BLaER1 (cell line): ENCODE measurements around the gene CNOT8.

Experiments
- H3K27ac ChIP-seq: shearing (Covaris generic); formaldehyde crosslinking; 2 replicates; pipeline ENCODE4 v1.8.1; 2022
- H3K27me3 ChIP-seq: shearing (Covaris generic); formaldehyde crosslinking; 2 replicates; pipeline ENCODE4 v1.8.1; 2022
- H3K36me3 ChIP-seq: shearing (Covaris generic); formaldehyde crosslinking; 2 replicates; pipeline ENCODE4 v1.8.1; 2022
- H3K4me1 ChIP-seq: shearing (Covaris generic); formaldehyde crosslinking; 2 replicates; pipeline ENCODE4 v1.8.1; 2022
- H3K4me2 ChIP-seq: shearing (Covaris generic); formaldehyde crosslinking; 2 replicates; pipeline ENCODE4 v1.8.1; 2022
- H3K4me3 ChIP-seq: shearing (Covaris generic); formaldehyde crosslinking; 2 replicates; pipeline ENCODE4 v1.8.1; 2022
- H3K9ac ChIP-seq: shearing (Covaris generic); formaldehyde crosslinking; 2 replicates; pipeline ENCODE4 v1.8.1; 2022
- H3K9me3 ChIP-seq: shearing (Covaris generic); formaldehyde crosslinking; 2 replicates; pipeline ENCODE4 v1.8.1; 2022
- H4K20me1 ChIP-seq: shearing (Covaris generic); formaldehyde crosslinking; 2 replicates; pipeline ENCODE4 v1.8.1; 2022
- Cebpa-rat ChIP-seq: shearing (Covaris generic); IDR thresholded peaks from 2 replicates; pipeline ENCODE4 v1.8.1; 2022

The CNOT8 gene

DNA sequence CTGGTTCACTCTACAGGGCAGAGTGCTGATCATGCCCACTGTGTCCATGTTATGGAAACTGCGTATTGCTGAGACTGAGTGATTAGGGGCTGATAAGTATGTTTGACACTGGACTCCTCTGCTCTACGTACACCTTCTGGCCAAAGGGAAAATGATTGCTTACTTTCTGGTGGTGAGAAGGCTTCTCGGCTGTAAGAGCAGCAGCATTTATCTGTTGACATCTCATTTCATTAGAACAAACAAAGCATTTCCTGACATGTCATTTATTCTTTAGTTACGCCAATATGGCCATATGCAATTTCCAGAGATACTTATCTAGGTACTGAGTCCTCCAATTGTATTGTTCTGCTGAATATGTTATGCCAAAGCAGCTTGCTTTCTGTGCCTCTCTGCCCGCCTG lies 13.6 kb upstream of the CNOT8 start:
- no peaks in the 10 kb centered on the region for H3K36me3 ChIP-seq
- peaks cover 12% of the 10 kb centered on the region for H3K4me1 ChIP-seq
- H3K9ac ChIP-seq, result no peak overlapping the region
- no peaks in the 10 kb centered on the region for H3K27me3 ChIP-seq
- no peaks in the 10 kb centered on the region for H3K9me3 ChIP-seq
- no peak overlapping the region for H3K4me2 ChIP-seq
- no peak for TF ChIP-seq Cebpa-rat
- no peak overlapping the region for H3K27ac ChIP-seq
- H4K20me1 ChIP-seq, result no peaks in the 10 kb centered on the region
- H3K4me3 ChIP-seq, result no peak overlapping the region

DNA sequence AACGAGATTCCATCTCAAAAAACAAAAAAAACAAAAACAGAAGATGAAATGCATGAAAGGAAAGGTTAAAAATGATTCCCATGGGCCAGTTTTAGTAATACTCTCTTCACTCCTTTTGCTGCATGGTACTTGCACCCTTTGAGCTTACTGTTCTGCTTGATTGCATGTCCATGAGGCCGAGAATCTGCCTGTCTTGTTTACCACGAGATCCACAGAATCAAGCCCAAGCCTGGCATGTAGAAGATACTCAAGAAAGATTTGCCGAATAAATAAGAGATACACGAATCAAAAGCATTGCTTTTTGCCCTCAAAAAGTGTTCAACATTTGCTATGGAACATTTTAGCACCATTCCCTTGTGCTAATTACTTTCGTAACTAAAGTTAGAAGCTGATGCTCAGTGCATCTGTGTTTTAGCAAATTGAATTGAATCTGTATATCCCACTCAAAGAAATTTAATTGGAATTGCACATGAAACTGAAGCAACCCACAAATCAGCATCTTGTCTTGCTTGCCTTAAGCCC lies 9.1 kb upstream of the CNOT8 start:
- no peaks in the 10 kb centered on the region for H3K27me3 ChIP-seq
- H4K20me1 ChIP-seq, result no peaks in the 10 kb centered on the region
- H3K4me1 ChIP-seq, result peaks cover 32% of the 10 kb centered on the region
- no peak for TF ChIP-seq Cebpa-rat
- H3K4me3 ChIP-seq, result no peak overlapping the region
- H3K4me2 ChIP-seq, result peak overlapping the region; percentile 59
- H3K9me3 ChIP-seq, result no peaks in the 10 kb centered on the region
- H3K36me3 ChIP-seq, result no peaks in the 10 kb centered on the region
- no peak overlapping the region for H3K27ac ChIP-seq
- H3K9ac ChIP-seq, result no peak overlapping the region

- no peaks in the 10 kb centered on the region for H3K27me3 ChIP-seq
- no peaks in the 10 kb centered on the region for H3K36me3 ChIP-seq
- H3K27ac ChIP-seq, result no peak overlapping the region
- H3K4me2 ChIP-seq, result peak overlapping the region; percentile 59
- no peak overlapping the region for H3K4me3 ChIP-seq
- no peak for TF ChIP-seq Cebpa-rat
- no peaks in the 10 kb centered on the region for H4K20me1 ChIP-seq
- H3K9ac ChIP-seq, result no peak overlapping the region
- H3K4me1 ChIP-seq, result peaks cover 32% of the 10 kb centered on the region
- H3K9me3 ChIP-seq, result no peaks in the 10 kb centered on the region
These were observed 8.6 kb upstream of the CNOT8 start for GRCh38 chr5:154849791-154850201.

GRCh38 chr5:154850255-154851062 lies 8.0 kb upstream of the CNOT8 start, which contains the start of gene FAXDC2:
Gene FAXDC2, minus strand, starts transcription at chr5:154850603. Its CDS starts 12,425 bp downstream, at chr5:154838178.
- Histone ChIP-seq H3K27ac (no peak within 1 kb of the TSS), H3K9me3 (no peaks in the 10 kb centered on the region), H3K36me3 (no peaks in the 10 kb centered on the region), H3K27me3 (no peaks in the 10 kb centered on the region), H3K4me1 (peaks cover 33% of the 10 kb centered on the region), H3K4me3 (no peak within 1 kb of the TSS), H4K20me1 (no peaks in the 10 kb centered on the region), H3K4me2 (peak within 1 kb of the TSS; percentile 59), H3K9ac (peak within 1 kb of the TSS; percentile 15; the same call in 1 of the 2 replicates)
- TF ChIP-seq Cebpa-rat, result no peak

GRCh38 chr5:154851351-154851750 lies 7.1 kb upstream of the CNOT8 start:
- Histone ChIP-seq H3K27ac (no peak overlapping the region), H3K27me3 (no peaks in the 10 kb centered on the region), H3K9me3 (no peaks in the 10 kb centered on the region), H3K4me2 (peak overlapping the region; percentile 59), H3K9ac (no peak overlapping the region), H4K20me1 (no peaks in the 10 kb centered on the region), H3K4me1 (peaks cover 42% of the 10 kb centered on the region), H3K36me3 (no peaks in the 10 kb centered on the region), H3K4me3 (no peak overlapping the region)
- TF ChIP-seq Cebpa-rat, result no peak

GRCh38 chr5:154857530-154858296 lies 714 bp upstream of the CNOT8 start:
- no peak for TF ChIP-seq Cebpa-rat

GRCh38 chr5:154858972-154859871 lies 795 bp downstream of the CNOT8 start:
- Histone ChIP-seq H3K4me3 (peak overlapping the region; percentile 88), H3K4me2 (peak overlapping the region; percentile 95), H3K36me3 (peaks cover 13% of the 10 kb centered on the region), H3K9me3 (no peaks in the 10 kb centered on the region), H3K4me1 (peaks cover 54% of the 10 kb centered on the region), H3K27ac (peak overlapping the region; percentile 97), H3K9ac (peak overlapping the region; percentile 92), H4K20me1 (peaks cover 45% of the 10 kb centered on the region), H3K27me3 (no peaks in the 10 kb centered on the region)
- no peak for TF ChIP-seq Cebpa-rat

More at GRCh38 chr5:154857530-154858296, 714 bp upstream of the CNOT8 start:
- Histone ChIP-seq H3K4me1 (peaks cover 46% of the 10 kb centered on the region), H3K36me3 (no peaks in the 10 kb centered on the region), H3K4me3 (peak overlapping the region; percentile 88), H3K27me3 (no peaks in the 10 kb centered on the region), H3K9me3 (no peaks in the 10 kb centered on the region), H4K20me1 (peaks cover 30% of the 10 kb centered on the region), H3K4me2 (peak overlapping the region; percentile 85), H3K9ac (peak overlapping the region; percentile 92), H3K27ac (peak overlapping the region; percentile 97)

GRCh38 chr5:154860123-154860522 lies 1.7 kb downstream of the CNOT8 start:
- no peak for TF ChIP-seq Cebpa-rat
- H3K27ac ChIP-seq, result peak overlapping the region; percentile 97
- peaks cover 22% of the 10 kb centered on the region for H3K36me3 ChIP-seq
- peak overlapping the region; percentile 92 for H3K9ac ChIP-seq
- H3K27me3 ChIP-seq, result no peaks in the 10 kb centered on the region
- peaks cover 54% of the 10 kb centered on the region for H3K4me1 ChIP-seq
- H3K9me3 ChIP-seq, result no peaks in the 10 kb centered on the region
- peak overlapping the region; percentile 95 for H3K4me2 ChIP-seq
- H3K4me3 ChIP-seq, result peak overlapping the region; percentile 88
- H4K20me1 ChIP-seq, result peaks cover 54% of the 10 kb centered on the region

- Histone ChIP-seq H3K4me3 (peak overlapping the region; percentile 88), H3K4me1 (peaks cover 50% of the 10 kb centered on the region), H3K27me3 (no peaks in the 10 kb centered on the region), H3K9ac (peak overlapping the region; percentile 92), H3K9me3 (no peaks in the 10 kb centered on the region), H3K27ac (peak overlapping the region; percentile 97; the same call in 1 of the 2 replicates), H3K4me2 (peak overlapping the region; percentile 95), H3K36me3 (peaks cover 29% of the 10 kb centered on the region), H4K20me1 (peaks cover 61% of the 10 kb centered on the region)
- TF ChIP-seq Cebpa-rat, result no peak
These were observed 2.3 kb downstream of the CNOT8 start for GRCh38 chr5:154860765-154861164.
